ENCODE measurements around the gene ZFYVE28. TPM values are rescaled to one million over a fixed set of nuclear protein-coding genes. Genes with fewer than 3 reads are reported as not detected.

ZFYVE28 gene
- total and polyA plus RNA-seq, 5 donors from 2014 or later = 8.5 to 86.4 (median 17.6) TPM

- no peaks in the 10 kb centered on the region for H3K36me3 ChIP-seq (ENCODE audit: control insufficient read depth, insufficient read depth, low read length)
- Mint-ChIP-seq H3K27me3 (no peaks in the 10 kb centered on the region), H3K9me3 (no peaks in the 10 kb centered on the region), H3K27ac (peak overlapping the region; percentile 58 to 82 (median 68)), H3K36me3 (no peaks in the 10 kb centered on the region), H3K4me1 (peaks cover 0 to 60% (median 30%) of the 10 kb centered on the region in 4 donors), H3K4me3 (peak overlapping the region; percentile 9 to 86 (median 30))
- no peaks in the 10 kb centered on the region for H3K9me3 ChIP-seq (ENCODE audit: control insufficient read depth in 2 of 2, low read length in 2 of 2)
- no peak overlapping the region for H3K27ac ChIP-seq (ENCODE audit: insufficient read depth, low read length, poor library complexity, severe bottlenecking)
- peak in 1 of 2 donors; percentile 54 for ATAC-seq (ENCODE audit: low read depth in 2 of 2)
- DNase-seq = peak in 2 of 3 donors; percentile 14 to 55
- H3K27me3 ChIP-seq (ENCODE audit: control insufficient read depth, insufficient read depth, low read length) = no peaks in the 10 kb centered on the region
- peaks cover 14% of the 10 kb centered on the region for H3K4me1 ChIP-seq (ENCODE audit: control insufficient read depth, insufficient read depth, low read length, poor library complexity, severe bottlenecking)
- H3K4me3 ChIP-seq (ENCODE audit: low read depth, low read length) = no peak overlapping the region
Observed at GRCh38 chr4:2393353-2394270, 24.8 kb downstream of the ZFYVE28 start.

- DNase-seq (no peak), ATAC-seq (ENCODE audit: low read depth in 2 of 2) (no peak)
- no peaks in the 10 kb centered on the region for H3K36me3 Mint-ChIP-seq
- no peaks in the 10 kb centered on the region for H3K9me3 ChIP-seq (ENCODE audit: control insufficient read depth in 2 of 2, low read length in 2 of 2)
- H3K27ac Mint-ChIP-seq = peak overlapping the region in 2 of 3 donors; percentile 65 to 86
- no peaks in the 10 kb centered on the region for H3K9me3 Mint-ChIP-seq
- H3K4me3 ChIP-seq (ENCODE audit: low read depth, low read length) = no peak overlapping the region
- no peaks in the 10 kb centered on the region for H3K27me3 Mint-ChIP-seq
- peaks cover 14% of the 10 kb centered on the region for H3K4me1 ChIP-seq (ENCODE audit: control insufficient read depth, insufficient read depth, low read length, poor library complexity, severe bottlenecking)
- H3K27ac ChIP-seq (ENCODE audit: insufficient read depth, low read length, poor library complexity, severe bottlenecking) = no peak overlapping the region
- H3K4me1 Mint-ChIP-seq = peaks cover 0 to 50% (median 32%) of the 10 kb centered on the region in 4 donors
- no peaks in the 10 kb centered on the region for H3K27me3 ChIP-seq (ENCODE audit: control insufficient read depth, insufficient read depth, low read length)
- H3K36me3 ChIP-seq (ENCODE audit: control insufficient read depth, insufficient read depth, low read length) = no peaks in the 10 kb centered on the region
- peak overlapping the region in 1 of 4 donors; percentile 15 for H3K4me3 Mint-ChIP-seq
Observed at GRCh38 chr4:2390784-2391421, 27.5 kb downstream of the ZFYVE28 start.

- Mint-ChIP-seq H3K4me3 (no peak overlapping the region), H3K4me1 (peaks cover 0 to 49% (median 30%) of the 10 kb centered on the region in 4 donors), H3K36me3 (no peaks in the 10 kb centered on the region), H3K27me3 (no peaks in the 10 kb centered on the region), H3K9me3 (no peaks in the 10 kb centered on the region), H3K27ac (no peak overlapping the region)
- no peaks in the 10 kb centered on the region for H3K27me3 ChIP-seq (ENCODE audit: control insufficient read depth, insufficient read depth, low read length)
- no peak for ATAC-seq (ENCODE audit: low read depth in 2 of 2)
- DNase-seq = no peak
- H3K9me3 ChIP-seq (ENCODE audit: control insufficient read depth in 2 of 2, low read length in 2 of 2) = no peaks in the 10 kb centered on the region
- H3K4me1 ChIP-seq (ENCODE audit: control insufficient read depth, insufficient read depth, low read length, poor library complexity, severe bottlenecking) = peaks cover 14% of the 10 kb centered on the region
- no peak overlapping the region for H3K27ac ChIP-seq (ENCODE audit: insufficient read depth, low read length, poor library complexity, severe bottlenecking)
- H3K36me3 ChIP-seq (ENCODE audit: control insufficient read depth, insufficient read depth, low read length) = no peaks in the 10 kb centered on the region
- no peak overlapping the region for H3K4me3 ChIP-seq (ENCODE audit: low read depth, low read length)
Observed at GRCh38 chr4:2390146-2390545, 28.3 kb downstream of the ZFYVE28 start.

GRCh38 chr4:2389691-2390090 lies 28.8 kb downstream of the ZFYVE28 start:
- DNase-seq = no peak
- Mint-ChIP-seq H3K4me3 (no peak overlapping the region), H3K27ac (no peak overlapping the region), H3K27me3 (no peaks in the 10 kb centered on the region), H3K9me3 (no peaks in the 10 kb centered on the region), H3K36me3 (no peaks in the 10 kb centered on the region), H3K4me1 (peaks cover 0 to 44% (median 28%) of the 10 kb centered on the region in 4 donors)
- Histone ChIP-seq H3K36me3 (ENCODE audit: control insufficient read depth, insufficient read depth, low read length) (no peaks in the 10 kb centered on the region), H3K4me1 (ENCODE audit: control insufficient read depth, insufficient read depth, low read length, poor library complexity, severe bottlenecking) (peaks cover 14% of the 10 kb centered on the region), H3K9me3 (ENCODE audit: control insufficient read depth in 2 of 2, low read length in 2 of 2) (no peaks in the 10 kb centered on the region), H3K4me3 (ENCODE audit: low read depth, low read length) (no peak overlapping the region), H3K27me3 (ENCODE audit: control insufficient read depth, insufficient read depth, low read length) (no peaks in the 10 kb centered on the region), H3K27ac (ENCODE audit: insufficient read depth, low read length, poor library complexity, severe bottlenecking) (no peak overlapping the region)
- no peak for ATAC-seq (ENCODE audit: low read depth in 2 of 2)

- no peak overlapping the region for H3K27ac ChIP-seq (ENCODE audit: insufficient read depth, low read length, poor library complexity, severe bottlenecking)
- no peaks in the 10 kb centered on the region for H3K9me3 ChIP-seq (ENCODE audit: control insufficient read depth in 2 of 2, low read length in 2 of 2)
- ATAC-seq (ENCODE audit: low read depth in 2 of 2) (no peak), DNase-seq (no peak)
- Mint-ChIP-seq H3K4me3 (no peak overlapping the region), H3K9me3 (no peaks in the 10 kb centered on the region), H3K27ac (peak overlapping the region in 2 of 3 donors; percentile 10 to 20), H3K27me3 (no peaks in the 10 kb centered on the region), H3K36me3 (peaks cover 4% of the 10 kb centered on the region), H3K4me1 (peaks cover 0 to 33% (median 21%) of the 10 kb centered on the region in 4 donors)
- H3K27me3 ChIP-seq (ENCODE audit: control insufficient read depth, insufficient read depth, low read length) = no peaks in the 10 kb centered on the region
- no peak overlapping the region for H3K4me3 ChIP-seq (ENCODE audit: low read depth, low read length)
- H3K36me3 ChIP-seq (ENCODE audit: control insufficient read depth, insufficient read depth, low read length) = no peaks in the 10 kb centered on the region
- H3K4me1 ChIP-seq (ENCODE audit: control insufficient read depth, insufficient read depth, low read length, poor library complexity, severe bottlenecking) = peaks cover 10% of the 10 kb centered on the region
Observed at GRCh38 chr4:2388429-2389182, 29.8 kb downstream of the ZFYVE28 start.

DNA sequence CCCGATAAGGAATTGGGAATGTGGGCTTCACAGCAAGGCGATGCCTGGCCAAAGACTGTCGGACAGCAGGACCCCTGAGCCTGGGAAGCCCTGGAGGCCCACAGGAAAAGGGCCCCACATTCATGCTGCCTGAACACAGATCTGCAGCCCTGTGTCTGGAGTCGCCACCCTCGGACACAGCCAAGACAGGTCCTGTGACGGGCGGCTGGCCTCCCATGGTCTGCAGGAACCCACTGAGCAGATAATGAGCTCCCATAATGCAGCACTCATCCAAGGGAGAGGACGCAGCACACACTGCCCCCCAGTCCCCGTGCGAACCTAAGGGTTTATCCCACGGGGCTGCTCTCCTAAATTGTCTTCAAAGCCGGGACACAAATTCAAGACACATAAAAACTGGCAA lies 30.6 kb downstream of the ZFYVE28 start:
- Mint-ChIP-seq H3K27me3 (no peaks in the 10 kb centered on the region), H3K27ac (peak overlapping the region in 1 of 3 donors; percentile 55)

DNA sequence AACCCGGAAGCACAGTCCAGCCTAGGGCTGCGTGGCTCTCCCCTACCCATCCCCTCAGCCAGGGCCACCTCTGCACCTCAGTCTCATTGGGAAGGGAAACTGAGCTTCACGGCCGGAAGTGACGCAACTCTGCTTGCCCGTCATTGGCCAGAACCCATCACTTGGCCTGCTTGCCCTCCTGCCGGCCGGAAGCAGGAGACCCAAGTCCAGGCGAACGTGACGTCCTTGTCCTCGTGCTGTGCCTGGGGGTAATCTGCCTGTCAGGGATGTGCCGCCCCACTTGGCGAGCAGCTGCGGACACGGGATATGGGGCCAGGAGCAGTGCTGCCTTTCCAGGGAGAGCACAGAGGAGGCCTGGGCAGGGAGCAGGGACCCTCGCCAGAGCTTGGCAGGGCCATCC lies 31.2 kb downstream of the ZFYVE28 start:
- H3K27ac ChIP-seq (ENCODE audit: insufficient read depth, low read length, poor library complexity, severe bottlenecking) = no peak overlapping the region
- DNase-seq = no peak
- H3K4me1 ChIP-seq (ENCODE audit: control insufficient read depth, insufficient read depth, low read length, poor library complexity, severe bottlenecking) = peaks cover 8% of the 10 kb centered on the region
- no peak overlapping the region for H3K4me3 ChIP-seq (ENCODE audit: low read depth, low read length)
- Mint-ChIP-seq H3K27me3 (no peaks in the 10 kb centered on the region), H3K27ac (peak overlapping the region in 1 of 3 donors; percentile 66), H3K9me3 (no peaks in the 10 kb centered on the region), H3K36me3 (peaks cover 8% of the 10 kb centered on the region), H3K4me3 (no peak overlapping the region), H3K4me1 (peaks cover 0 to 26% (median 19%) of the 10 kb centered on the region in 4 donors)
- H3K9me3 ChIP-seq (ENCODE audit: control insufficient read depth in 2 of 2, low read length in 2 of 2) = no peaks in the 10 kb centered on the region
- H3K27me3 ChIP-seq (ENCODE audit: control insufficient read depth, insufficient read depth, low read length) = no peaks in the 10 kb centered on the region
- H3K36me3 ChIP-seq (ENCODE audit: control insufficient read depth, insufficient read depth, low read length) = no peaks in the 10 kb centered on the region
- no peak for ATAC-seq (ENCODE audit: low read depth in 2 of 2)

More for the DNA sequence above, 30.6 kb downstream of the ZFYVE28 start:
- Histone ChIP-seq H3K36me3 (ENCODE audit: control insufficient read depth, insufficient read depth, low read length) (no peaks in the 10 kb centered on the region), H3K4me3 (ENCODE audit: low read depth, low read length) (no peak overlapping the region), H3K27me3 (ENCODE audit: control insufficient read depth, insufficient read depth, low read length) (no peaks in the 10 kb centered on the region), H3K4me1 (ENCODE audit: control insufficient read depth, insufficient read depth, low read length, poor library complexity, severe bottlenecking) (peaks cover 8% of the 10 kb centered on the region), H3K27ac (ENCODE audit: insufficient read depth, low read length, poor library complexity, severe bottlenecking) (no peak overlapping the region), H3K9me3 (ENCODE audit: control insufficient read depth in 2 of 2, low read length in 2 of 2) (no peaks in the 10 kb centered on the region)
- H3K36me3 Mint-ChIP-seq = peaks cover 8% of the 10 kb centered on the region
- peaks cover 0 to 26% (median 17%) of the 10 kb centered on the region in 4 donors for H3K4me1 Mint-ChIP-seq
- H3K4me3 Mint-ChIP-seq = no peak overlapping the region
- ATAC-seq (ENCODE audit: low read depth in 2 of 2) (no peak), DNase-seq (no peak)
- no peaks in the 10 kb centered on the region for H3K9me3 Mint-ChIP-seq

Measured in CD4-positive, CD25-positive, alpha-beta regulatory T cell (primary cell).